Small intestine (tissue), 7 donors: Measurements from ENCODE around the gene INPP5B. TPM values are rescaled to one million over a fixed set of nuclear protein-coding genes. Genes with fewer than 3 reads are reported as not detected.

ENCODE experiments used
- DNase-seq, 2 donors: peaks; one replicate each; pipeline versions ENCODE4 v3.0.0 to v3.0.0-alpha.2; 2013
- FAIRE-seq: peaks from 2 replicates; lab custom pipeline; 2012; peaks lifted over from hg19 to GRCh38; lab: Jason Lieb, UNC
- H3K27ac ChIP-seq, 3 donors: one replicate each; pipeline ENCODE4 v1.5.1; 2013; ENCODE audit warnings: low read length in 2 of 3, mild to moderate bottlenecking in 2 of 3, control low read depth in 1 of 3, inconsistent platforms in 1 of 3, low read depth in 1 of 3, moderate library complexity in 1 of 3
- H3K27me3 ChIP-seq, 3 donors: one replicate each; pipeline ENCODE4 v1.6.1; 2013; ENCODE audit warnings: low read length in 3 of 3, inconsistent platforms in 1 of 3; ENCODE audit not compliant: control insufficient read depth in 3 of 3, insufficient read depth in 3 of 3
- H3K36me3 ChIP-seq, 3 donors: one replicate each; pipeline ENCODE4 v1.6.1; 2013; ENCODE audit warnings: low read length in 3 of 3, inconsistent platforms in 1 of 3, low read depth in 1 of 3, mild to moderate bottlenecking in 1 of 3, moderate library complexity in 1 of 3; ENCODE audit not compliant: control insufficient read depth in 3 of 3, insufficient read depth in 2 of 3
- H3K4me1 ChIP-seq, 3 donors: one replicate each; pipeline ENCODE4 v1.6.1; 2013; ENCODE audit warnings: low read length in 2 of 3, inconsistent platforms in 1 of 3, low read depth in 1 of 3, mild to moderate bottlenecking in 1 of 3, moderate library complexity in 1 of 3; ENCODE audit not compliant: control insufficient read depth in 3 of 3, insufficient read depth in 2 of 3
- H3K4me3 ChIP-seq, 3 donors: one replicate each; pipeline ENCODE4 v1.5.1; 2013; ENCODE audit warnings: low read length in 3 of 3, control low read depth in 1 of 3, inconsistent platforms in 1 of 3, low read depth in 1 of 3, mild to moderate bottlenecking in 1 of 3, moderate library complexity in 1 of 3
- H3K9me3 ChIP-seq, 2 donors: one replicate each; pipeline ENCODE4 v1.6.1; 2013; ENCODE audit warnings: low read depth in 1 of 2, low read length in 1 of 2; ENCODE audit not compliant: control insufficient read depth in 2 of 2, insufficient read depth in 1 of 2
- WGBS, 3 donors: extraction: QIAGEN DNeasy Blood & Tissue Kit; methylation state at CpG; one replicate each; pipeline ENCODE4 v1.1.7; 2013; 5-methylcytosine and 5-hydroxymethylcytosine counted together
- polyA plus RNA-seq, 4 donors: library from polyadenylated mRNA; stranded (reverse) in 3 of 4; unstranded in 1 of 4; fragments of 200-250 nt in 3 of 4; fragments of 120-200 nt in 1 of 4; gene quantifications; one replicate each; pipeline versions ENCODE4 v1.2.1 to v1.2.3, GENCODE V29; 2013
- donor health status: healthy with polysubstance abuse.
- donor health status: control.
- donor health status: control.
- donor health status: Bipolar disorder and iron deficiency.
- donor health status: healthy.

The INPP5B gene
- polyA plus RNA-seq, 4 donors: 6.7 to 23.2 (median 9.2) TPM

DNA sequence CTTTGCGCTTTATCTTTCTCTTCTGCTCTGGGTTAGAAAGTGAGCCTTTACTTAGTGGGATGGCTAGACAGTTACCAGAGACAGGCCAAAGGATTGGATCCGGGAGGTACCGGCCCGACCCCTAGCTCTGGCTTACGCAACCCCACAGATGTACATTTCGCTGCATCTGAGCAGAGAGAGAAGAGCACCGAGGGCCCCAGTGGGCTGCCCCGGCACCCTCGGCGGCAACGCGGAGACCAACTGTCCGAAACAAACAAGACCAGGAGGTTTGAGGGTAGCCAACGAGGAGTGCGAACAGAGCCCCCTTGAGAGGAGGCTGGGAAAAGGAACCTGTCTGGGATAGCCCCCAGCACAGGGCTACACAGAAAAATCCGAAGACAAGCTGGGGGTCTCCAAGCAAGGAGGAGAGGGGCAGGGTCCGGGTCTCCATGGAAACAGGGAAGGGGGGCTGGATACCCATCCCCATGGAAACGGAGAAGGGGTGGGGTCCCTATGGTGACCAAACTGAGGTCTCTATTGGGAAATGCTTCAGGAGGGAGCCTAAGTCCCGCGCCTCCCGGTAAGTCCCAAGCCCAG lies 87.8 kb downstream of the INPP5B start:
- Histone ChIP-seq H3K9me3 (no peaks in the 10 kb centered on the region), H3K4me3 (peak overlapping the region; percentile 79 to 100 (median 91)), H3K4me1 (peaks cover 3 to 16% (median 6%) of the 10 kb centered on the region in 3 donors), H3K27ac (peak overlapping the region; percentile 25 to 93 (median 92)), H3K27me3 (no peaks in the 10 kb centered on the region), H3K36me3 (peaks cover 0 to 16% (median 6%) of the 10 kb centered on the region in 3 donors)
- FAIRE-seq (no peak), DNase-seq (no peak)
- WGBS, 3 donors: 1 to 2% (median 1%) methylated on average over 21 of the region's 21 CpGs

- no peak for DNase-seq
- FAIRE-seq: no peak
- no peaks in the 10 kb centered on the region for H3K27me3 ChIP-seq
- H3K36me3 ChIP-seq: peaks cover 0 to 6% (median 6%) of the 10 kb centered on the region in 3 donors
- no peak overlapping the region for H3K27ac ChIP-seq
- no peak overlapping the region for H3K4me3 ChIP-seq
- peaks cover 3 to 11% (median 4%) of the 10 kb centered on the region in 3 donors for H3K4me1 ChIP-seq
- WGBS, 3 donors: 95 to 96% (median 95%) methylated on average over 6 of the region's 6 CpGs
- no peaks in the 10 kb centered on the region for H3K9me3 ChIP-seq
These were observed 92.4 kb downstream of the INPP5B start for GRCh38 chr1:37854406-37854805.

GRCh38 chr1:37853157-37853556 lies 93.7 kb downstream of the INPP5B start:
- no peaks in the 10 kb centered on the region for H3K9me3 ChIP-seq
- H3K27me3 ChIP-seq: no peaks in the 10 kb centered on the region
- FAIRE-seq (no peak), DNase-seq (no peak)
- H3K36me3 ChIP-seq: peaks cover 0 to 6% (median 6%) of the 10 kb centered on the region in 3 donors
- H3K27ac ChIP-seq: no peak overlapping the region
- H3K4me1 ChIP-seq: peaks cover 0 to 8% (median 3%) of the 10 kb centered on the region in 3 donors
- no peak overlapping the region for H3K4me3 ChIP-seq

DNA sequence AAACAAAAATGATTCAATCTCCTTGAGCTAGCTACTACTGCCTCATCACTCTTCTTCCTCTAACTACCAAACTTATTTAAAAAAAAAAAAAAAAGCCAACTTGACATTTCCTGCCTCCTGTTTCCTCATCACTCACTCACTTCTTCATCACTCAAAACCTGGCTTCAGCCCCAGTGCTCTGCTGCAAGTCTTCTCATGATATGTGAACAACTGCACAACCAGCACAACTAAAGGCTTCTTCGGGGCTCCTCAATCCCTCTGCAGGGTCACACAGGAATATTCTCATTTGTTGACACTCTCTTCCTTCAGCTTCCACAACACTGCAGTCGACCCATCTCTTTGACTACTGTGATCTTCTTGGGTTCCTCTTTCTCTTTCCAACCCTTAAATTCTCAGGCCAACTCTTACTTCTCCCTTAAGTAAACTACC lies 95.1 kb downstream of the INPP5B start:
- DNase-seq: no peak
- Histone ChIP-seq H3K27me3 (no peaks in the 10 kb centered on the region), H3K36me3 (peaks cover 0 to 11% (median 0%) of the 10 kb centered on the region in 3 donors), H3K4me3 (no peak overlapping the region), H3K9me3 (no peaks in the 10 kb centered on the region), H3K27ac (no peak overlapping the region), H3K4me1 (peaks cover 0 to 12% (median 0%) of the 10 kb centered on the region in 3 donors)
- 67 to 86% (median 69%) methylated on average over 2 of the region's 2 CpGs for WGBS, 3 donors
- no peak for FAIRE-seq

GRCh38 chr1:37851262-37851661 lies 95.6 kb downstream of the INPP5B start:
- Histone ChIP-seq H3K36me3 (peaks cover 0 to 11% (median 0%) of the 10 kb centered on the region in 3 donors), H3K4me3 (no peak overlapping the region), H3K27me3 (no peaks in the 10 kb centered on the region), H3K9me3 (no peaks in the 10 kb centered on the region), H3K4me1 (peaks cover 0 to 16% (median 0%) of the 10 kb centered on the region in 3 donors), H3K27ac (no peak overlapping the region)
- FAIRE-seq (no peak), DNase-seq (no peak)

DNA sequence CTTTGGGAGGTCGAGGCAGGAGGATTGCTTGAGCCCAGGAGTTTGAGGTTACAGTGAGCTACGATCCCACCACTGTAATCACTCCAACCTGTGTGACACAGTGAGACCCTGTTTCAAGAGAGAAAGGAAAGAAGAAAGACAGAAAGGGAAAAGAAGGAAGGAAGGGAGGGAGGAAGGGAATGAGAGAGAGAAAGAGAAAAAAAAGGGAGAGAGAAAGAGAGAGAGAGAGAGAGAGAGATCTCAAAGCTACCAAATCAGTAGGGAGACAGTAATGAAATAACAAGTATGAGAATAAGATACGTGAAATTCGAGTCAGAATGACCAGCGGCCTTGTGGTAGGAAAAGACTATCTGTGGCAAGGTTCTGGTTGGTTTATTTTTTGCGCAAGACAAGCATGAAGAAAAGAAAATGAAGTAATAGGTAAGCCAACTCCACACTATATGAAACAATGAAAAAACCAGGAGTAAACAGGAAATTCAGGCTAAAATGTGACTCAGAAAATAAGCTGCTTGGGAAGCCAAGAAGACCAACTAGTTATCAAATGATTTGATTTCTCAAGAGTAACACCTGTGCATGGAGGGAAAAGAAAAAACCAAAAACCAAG lies 96.4 kb downstream of the INPP5B start:
- H3K27me3 ChIP-seq: no peaks in the 10 kb centered on the region
- no peak overlapping the region for H3K27ac ChIP-seq
- WGBS, 3 donors: 86 to 95% (median 87%) methylated on average over 6 of the region's 6 CpGs
- peaks cover 0 to 17% (median 0%) of the 10 kb centered on the region in 3 donors for H3K4me1 ChIP-seq
- H3K4me3 ChIP-seq: no peak overlapping the region
- FAIRE-seq: no peak
- peaks cover 0 to 13% (median 0%) of the 10 kb centered on the region in 3 donors for H3K36me3 ChIP-seq
- H3K9me3 ChIP-seq: no peaks in the 10 kb centered on the region
- no peak for DNase-seq

GRCh38 chr1:37849480-37849879 lies 97.4 kb downstream of the INPP5B start:
- H3K27me3 ChIP-seq: no peaks in the 10 kb centered on the region
- FAIRE-seq: no peak
- H3K9me3 ChIP-seq: no peaks in the 10 kb centered on the region
- WGBS, 3 donors: 94 to 97% (median 95%) methylated on average over 3 of the region's 3 CpGs
- peaks cover 0 to 15% (median 0%) of the 10 kb centered on the region in 3 donors for H3K4me1 ChIP-seq
- H3K27ac ChIP-seq: no peak overlapping the region
- no peak for DNase-seq
- H3K4me3 ChIP-seq: no peak overlapping the region
- H3K36me3 ChIP-seq: peaks cover 0 to 14% (median 0%) of the 10 kb centered on the region in 3 donors

GRCh38 chr1:37846647-37847339 lies 100.1 kb downstream of the INPP5B start:
- Histone ChIP-seq H3K4me3 (peak overlapping the region in 1 of 3 donors; percentile 5), H3K9me3 (no peaks in the 10 kb centered on the region), H3K36me3 (peaks cover 0 to 14% (median 4%) of the 10 kb centered on the region in 3 donors), H3K27ac (peak overlapping the region in 1 of 3 donors; percentile 47), H3K27me3 (no peaks in the 10 kb centered on the region), H3K4me1 (peaks cover 0 to 11% (median 0%) of the 10 kb centered on the region in 3 donors)
- peak; percentile 36 to 38 for DNase-seq
- WGBS, 3 donors: 34 to 49% (median 35%) methylated on average over 4 of the region's 4 CpGs
- no peak for FAIRE-seq
